SK-N-SH treated with all-trans-retinoic acid at 6 μM for 48 hours (cell line): ENCODE measurements around the gene TDO2.

Source experiments
- ATAC-seq: fragments of 200-7000 bp; cut with Tn5 transposase; 3 replicates; pipeline ENCODE4 v1.9.1; 2020; ENCODE audit warnings: mild to moderate bottlenecking, moderate library complexity
- ARNTL ChIP-seq: fragments of 450-650 bp; formaldehyde crosslinking; IDR thresholded peaks from 2 replicates; pipeline ENCODE4 v1.5.0; 2020; ENCODE audit warnings: low read depth, mild to moderate bottlenecking, moderate library complexity, borderline replicate concordance
- BACH2 ChIP-seq: fragments of 250-450 bp; sonication (Bioruptor Pico); IDR thresholded peaks from 2 replicates; pipeline ENCODE4 v1.9.0; 2021; ENCODE audit warnings: mild to moderate bottlenecking, borderline replicate concordance
- CSDC2 ChIP-seq: fragments of 250-450 bp; sonication (Bioruptor Pico); IDR thresholded peaks from 2 replicates; pipeline ENCODE4 v1.5.0; 2020; ENCODE audit warnings: mild to moderate bottlenecking, moderate library complexity
- CSRNP3 ChIP-seq: fragments of 250-450 bp; sonication (Bioruptor Pico); IDR thresholded peaks from 2 replicates; pipeline ENCODE4 v1.5.1; 2021; ENCODE audit warnings: mild to moderate bottlenecking, moderate library complexity
- GLIS3 ChIP-seq: fragments of 250-450 bp; sonication (Bioruptor Pico); IDR thresholded peaks from 2 replicates; pipeline ENCODE4 v1.5.0; 2020; ENCODE audit warnings: mild to moderate bottlenecking, moderate library complexity
- OSR1 ChIP-seq: fragments of 250-450 bp; sonication (Bioruptor Pico); IDR thresholded peaks from 2 replicates; pipeline ENCODE4 v1.8.0; 2022; ENCODE audit warnings: moderate library complexity, mild to moderate bottlenecking, inconsistent platforms
- POU6F1 ChIP-seq: fragments of 250-450 bp; sonication (Bioruptor Pico); IDR thresholded peaks from 2 replicates; pipeline ENCODE4 v1.8.0; 2021; ENCODE audit warnings: low read depth, mild to moderate bottlenecking, moderate library complexity, borderline replicate concordance
- PPARA ChIP-seq: fragments of 250-450 bp; sonication (Bioruptor Pico); IDR thresholded peaks from 2 replicates; pipeline ENCODE4 v1.5.0; 2020; ENCODE audit warnings: mild to moderate bottlenecking, borderline replicate concordance
- SNAI2 ChIP-seq: fragments of 250-450 bp; sonication (Bioruptor Pico); IDR thresholded peaks from 2 replicates; pipeline ENCODE4 v1.5.0; 2020; ENCODE audit warnings: mild to moderate bottlenecking, moderate library complexity
- TCF4 ChIP-seq: fragments of 250-450 bp; sonication (Bioruptor Pico); IDR thresholded peaks from 2 replicates; pipeline ENCODE4 v1.8.0; 2021; ENCODE audit warnings: mild to moderate bottlenecking, moderate library complexity, borderline replicate concordance
- TOX ChIP-seq: fragments of 250-450 bp; sonication (Bioruptor Pico); IDR thresholded peaks from 2 replicates; pipeline ENCODE4 v1.8.0; 2021; ENCODE audit warnings: mild to moderate bottlenecking, moderate library complexity, borderline replicate concordance
- ZC3H10 ChIP-seq: fragments of 250-450 bp; sonication (Bioruptor Pico); IDR thresholded peaks from 2 replicates; pipeline ENCODE4 v1.5.1; 2021; ENCODE audit warnings: mild to moderate bottlenecking, moderate library complexity
- ZFP3 ChIP-seq: fragments of 250-450 bp; sonication (Bioruptor Pico); IDR thresholded peaks from 2 replicates; pipeline ENCODE4 v1.5.0; 2020; ENCODE audit warnings: mild to moderate bottlenecking, moderate library complexity
- ZFP30 ChIP-seq: fragments of 450-650 bp; formaldehyde crosslinking; IDR thresholded peaks from 2 replicates; pipeline ENCODE4 v1.5.0; 2022; ENCODE audit warnings: mild to moderate bottlenecking, moderate library complexity
- ZNF565 ChIP-seq: fragments of 450-650 bp; formaldehyde crosslinking; conservative IDR thresholded peaks from 2 replicates; pipeline ENCODE4 v1.5.0; 2020; ENCODE audit warnings: low read depth, mild to moderate bottlenecking, moderate library complexity
- ZNF8 ChIP-seq: fragments of 450-650 bp; formaldehyde crosslinking; IDR thresholded peaks from 2 replicates; pipeline ENCODE4 v1.5.0; 2020; ENCODE audit warnings: mild to moderate bottlenecking, moderate library complexity
- TF ChIP-seq, protein P1 (sequence below): fragments of 250-450 bp; sonication (Bioruptor Pico); IDR thresholded peaks from 2 replicates; pipeline ENCODE4 v1.5.1; 2020; ENCODE audit warnings: low read depth, mild to moderate bottlenecking, moderate library complexity
- TF ChIP-seq, protein P2 (sequence below): fragments of 250-450 bp; sonication (Bioruptor Pico); IDR thresholded peaks from 2 replicates; pipeline ENCODE4 v1.5.0; 2020; ENCODE audit warnings: mild to moderate bottlenecking, moderate library complexity
- TF ChIP-seq, protein P3 (sequence below): fragments of 250-450 bp; sonication (Bioruptor Pico); IDR thresholded peaks from 2 replicates; pipeline ENCODE4 v1.8.0; 2020; ENCODE audit warnings: mild to moderate bottlenecking, moderate library complexity, borderline replicate concordance

TDO2 gene

GRCh38 chr4:155956461-155956860 lies 53.0 kb downstream of the TDO2 start:
- TF ChIP-seq ZFP3 = no peak
- no peak for TF ChIP-seq CSRNP3 (CRISPR knock-in tag)
- TF ChIP-seq CSDC2 (CRISPR knock-in tag) = no peak
- no peak for TF ChIP-seq SNAI2
- no peak for TF ChIP-seq ZC3H10 (CRISPR knock-in tag)
- TF ChIP-seq PPARA = no peak
- TF ChIP-seq, protein P1, sequence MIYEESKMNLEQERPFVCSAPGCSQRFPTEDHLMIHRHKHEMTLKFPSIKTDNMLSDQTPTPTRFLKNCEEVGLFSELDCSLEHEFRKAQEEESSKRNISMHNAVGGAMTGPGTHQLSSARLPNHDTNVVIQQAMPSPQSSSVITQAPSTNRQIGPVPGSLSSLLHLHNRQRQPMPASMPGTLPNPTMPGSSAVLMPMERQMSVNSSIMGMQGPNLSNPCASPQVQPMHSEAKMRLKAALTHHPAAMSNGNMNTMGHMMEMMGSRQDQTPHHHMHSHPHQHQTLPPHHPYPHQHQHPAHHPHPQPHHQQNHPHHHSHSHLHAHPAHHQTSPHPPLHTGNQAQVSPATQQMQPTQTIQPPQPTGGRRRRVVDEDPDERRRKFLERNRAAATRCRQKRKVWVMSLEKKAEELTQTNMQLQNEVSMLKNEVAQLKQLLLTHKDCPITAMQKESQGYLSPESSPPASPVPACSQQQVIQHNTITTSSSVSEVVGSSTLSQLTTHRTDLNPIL (CRISPR knock-in tag) = no peak
- TF ChIP-seq ZFP30 (CRISPR knock-in tag) = no peak
- no peak for TF ChIP-seq OSR1 (CRISPR knock-in tag)
- TF ChIP-seq GLIS3 (CRISPR knock-in tag) = no peak
- TF ChIP-seq, protein P2, sequence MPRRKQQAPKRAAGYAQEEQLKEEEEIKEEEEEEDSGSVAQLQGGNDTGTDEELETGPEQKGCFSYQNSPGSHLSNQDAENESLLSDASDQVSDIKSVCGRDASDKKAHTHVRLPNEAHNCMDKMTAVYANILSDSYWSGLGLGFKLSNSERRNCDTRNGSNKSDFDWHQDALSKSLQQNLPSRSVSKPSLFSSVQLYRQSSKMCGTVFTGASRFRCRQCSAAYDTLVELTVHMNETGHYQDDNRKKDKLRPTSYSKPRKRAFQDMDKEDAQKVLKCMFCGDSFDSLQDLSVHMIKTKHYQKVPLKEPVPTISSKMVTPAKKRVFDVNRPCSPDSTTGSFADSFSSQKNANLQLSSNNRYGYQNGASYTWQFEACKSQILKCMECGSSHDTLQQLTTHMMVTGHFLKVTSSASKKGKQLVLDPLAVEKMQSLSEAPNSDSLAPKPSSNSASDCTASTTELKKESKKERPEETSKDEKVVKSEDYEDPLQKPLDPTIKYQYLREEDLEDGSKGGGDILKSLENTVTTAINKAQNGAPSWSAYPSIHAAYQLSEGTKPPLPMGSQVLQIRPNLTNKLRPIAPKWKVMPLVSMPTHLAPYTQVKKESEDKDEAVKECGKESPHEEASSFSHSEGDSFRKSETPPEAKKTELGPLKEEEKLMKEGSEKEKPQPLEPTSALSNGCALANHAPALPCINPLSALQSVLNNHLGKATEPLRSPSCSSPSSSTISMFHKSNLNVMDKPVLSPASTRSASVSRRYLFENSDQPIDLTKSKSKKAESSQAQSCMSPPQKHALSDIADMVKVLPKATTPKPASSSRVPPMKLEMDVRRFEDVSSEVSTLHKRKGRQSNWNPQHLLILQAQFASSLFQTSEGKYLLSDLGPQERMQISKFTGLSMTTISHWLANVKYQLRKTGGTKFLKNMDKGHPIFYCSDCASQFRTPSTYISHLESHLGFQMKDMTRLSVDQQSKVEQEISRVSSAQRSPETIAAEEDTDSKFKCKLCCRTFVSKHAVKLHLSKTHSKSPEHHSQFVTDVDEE (CRISPR knock-in tag) = no peak
- TF ChIP-seq TOX = no peak
- ATAC-seq = no peak

DNA sequence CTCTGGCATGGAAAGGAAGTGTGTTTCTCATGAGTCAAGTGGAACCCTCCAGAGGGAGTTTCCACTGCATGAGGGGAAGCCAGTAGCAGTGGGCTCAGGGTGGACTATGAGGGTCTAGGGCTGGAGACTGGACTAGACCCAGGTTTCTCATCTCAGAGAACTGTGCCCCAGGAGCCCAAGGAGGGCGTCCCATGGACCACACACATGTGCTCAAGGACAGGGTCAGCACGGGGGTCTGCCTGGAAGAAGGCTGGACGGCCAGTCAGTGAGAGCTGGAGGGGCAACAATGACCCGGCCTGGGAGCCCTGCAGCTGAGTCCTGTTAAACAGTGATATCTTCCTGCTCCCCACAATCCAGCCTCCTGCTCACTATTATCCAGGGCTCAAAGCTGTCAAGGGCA lies 55.9 kb downstream of the TDO2 start:
- TF ChIP-seq BACH2 (no peak), GLIS3 (CRISPR knock-in tag) (no peak), CSRNP3 (CRISPR knock-in tag) (no peak), TCF4 (CRISPR knock-in tag) (no peak), ZNF565 (CRISPR knock-in tag) (no peak), SNAI2 (no peak), PPARA (no peak), ZFP3 (no peak), CSDC2 (CRISPR knock-in tag) (no peak), ZFP30 (CRISPR knock-in tag) (no peak), POU6F1 (CRISPR knock-in tag) (no peak), ZC3H10 (CRISPR knock-in tag) (no peak), ARNTL (CRISPR knock-in tag) (no peak), OSR1 (CRISPR knock-in tag) (no peak), ZNF8 (no peak)
- TF ChIP-seq, protein P3, sequence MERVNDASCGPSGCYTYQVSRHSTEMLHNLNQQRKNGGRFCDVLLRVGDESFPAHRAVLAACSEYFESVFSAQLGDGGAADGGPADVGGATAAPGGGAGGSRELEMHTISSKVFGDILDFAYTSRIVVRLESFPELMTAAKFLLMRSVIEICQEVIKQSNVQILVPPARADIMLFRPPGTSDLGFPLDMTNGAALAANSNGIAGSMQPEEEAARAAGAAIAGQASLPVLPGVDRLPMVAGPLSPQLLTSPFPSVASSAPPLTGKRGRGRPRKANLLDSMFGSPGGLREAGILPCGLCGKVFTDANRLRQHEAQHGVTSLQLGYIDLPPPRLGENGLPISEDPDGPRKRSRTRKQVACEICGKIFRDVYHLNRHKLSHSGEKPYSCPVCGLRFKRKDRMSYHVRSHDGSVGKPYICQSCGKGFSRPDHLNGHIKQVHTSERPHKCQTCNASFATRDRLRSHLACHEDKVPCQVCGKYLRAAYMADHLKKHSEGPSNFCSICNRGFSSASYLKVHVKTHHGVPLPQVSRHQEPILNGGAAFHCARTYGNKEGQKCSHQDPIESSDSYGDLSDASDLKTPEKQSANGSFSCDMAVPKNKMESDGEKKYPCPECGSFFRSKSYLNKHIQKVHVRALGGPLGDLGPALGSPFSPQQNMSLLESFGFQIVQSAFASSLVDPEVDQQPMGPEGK (CRISPR knock-in tag) = no peak
- TF ChIP-seq, protein P2 (CRISPR knock-in tag) = no peak
- no peak for ATAC-seq
